Measurements from ENCODE around the gene MANBA. TPM values are rescaled to one million over a fixed set of nuclear protein-coding genes. Genes with fewer than 3 reads are reported as not detected.

The MANBA gene
- total and polyA plus RNA-seq, 2 of the 13 experiments (the other 11 are each of a cell fraction or from before 2014, with no cell fraction given): 11.7 to 33.3 TPM

DNA sequence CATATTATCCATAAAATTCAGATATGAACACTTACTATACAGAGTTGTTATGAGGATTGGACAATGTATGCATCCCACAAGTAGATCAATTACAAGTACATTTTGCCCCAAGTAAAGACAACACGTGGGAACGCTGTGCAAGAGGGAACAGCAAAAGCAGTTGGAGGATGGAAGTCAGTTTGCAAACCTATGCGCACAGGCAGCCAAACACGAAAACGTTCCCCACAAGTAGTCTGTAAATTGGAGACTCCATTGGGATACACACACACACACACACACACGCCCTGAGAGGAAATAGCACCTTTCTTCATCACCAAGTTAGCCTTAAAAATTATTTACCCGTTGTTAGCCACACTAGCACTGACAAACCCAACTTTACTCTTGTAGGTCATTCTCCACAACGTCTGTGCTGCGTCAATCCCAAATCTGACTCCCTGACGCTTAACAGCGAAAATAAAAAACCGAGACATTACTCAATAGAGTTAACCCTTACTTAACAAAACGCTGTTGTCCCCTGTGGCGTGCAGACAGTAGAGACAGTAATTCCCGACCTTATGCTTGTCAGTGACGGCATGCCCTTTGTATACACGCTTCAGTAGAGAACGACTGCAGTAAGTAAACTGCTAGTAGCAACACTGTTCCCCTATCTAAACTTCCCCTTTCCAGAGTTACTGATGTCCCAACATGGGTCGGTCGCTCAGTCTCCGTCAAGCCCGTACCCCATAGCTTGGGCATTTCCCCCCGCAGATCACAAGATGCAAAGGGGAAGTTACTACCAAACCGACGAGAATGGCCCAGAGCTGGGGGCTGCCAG is 730 bp downstream of the MANBA start:
- Histone ChIP-seq H2AFZ (ENCODE audit: low read length) (peak overlapping the region; percentile 66), H3K4me3 (replicated peaks in 1 of 3; ENCODE audit: insufficient read depth in 1 of 3, low read depth in 2 of 3, low read length in 3 of 3) (peak overlapping the region; percentile 84 to 95 (median 90)), H3K4me2 (ENCODE audit: low read depth, low read length) (peak overlapping the region; percentile 99), H3K27me3 (ENCODE audit: control insufficient read depth in 1 of 2, insufficient read depth in 2 of 2, low read length in 2 of 2) (no peaks in the 10 kb centered on the region; a peak in 1 of 5 replicates), H3K27ac (ENCODE audit: extremely low read length, insufficient read depth, low read length) (peak overlapping the region; percentile 69), H3K4me1 (ENCODE audit: insufficient read depth, low read length) (peaks cover 46% of the 10 kb centered on the region), H4K20me1 (ENCODE audit: insufficient read depth, low read length) (no peaks in the 10 kb centered on the region), H3K36me3 (replicated peaks in 1 of 2; ENCODE audit: control insufficient read depth in 1 of 2, insufficient read depth in 2 of 2, low read length in 2 of 2) (no peaks in the 10 kb centered on the region), H3K9ac (ENCODE audit: insufficient read depth, low read depth, low read length) (peak overlapping the region; percentile 70), H3K79me2 (ENCODE audit: insufficient read depth, low read length) (peaks cover 40% of the 10 kb centered on the region), H3K9me3 (ENCODE audit: low read length) (no peaks in the 10 kb centered on the region)
- BruUV-seq (replicated peaks): TSS peak; percentile 59
- DNase-seq (ENCODE audit: low spot score) (peak; percentile 32), ATAC-seq (peak; percentile 42), FAIRE-seq (peak; percentile 49)
- under 1% methylated on average over 22 of the region's 25 CpGs for WGBS (ENCODE audit: low lambda C conversion rate)
- in situ Hi-C loops (cut with HindIII; ENCODE audit: extremely low pct_ligation_motif_present, low pct_unique_long_range_greater_than_20kb): no loop called here
- CTCF ChIA-PET (ENCODE audit: low intra/inter-chr PET ratio, low total read pairs): no interaction called here
- POLR2A ChIA-PET: interaction anchor here (1.1 to 2.0 kb wide), 6 partner anchors 19 to 139 kb away, joined by 4 to 19 read pairs (median 5); partner anchors contain the start of gene UBE2D3
- intact Hi-C loops (cut with micrococcal nuclease; ENCODE audit: unreplicated experiment): loop anchor here (5.0 kb wide), 2 partner anchors 43 to 67 kb away; partner anchors contain the start of gene UBE2D3
- TF ChIP-seq, protein P1, sequence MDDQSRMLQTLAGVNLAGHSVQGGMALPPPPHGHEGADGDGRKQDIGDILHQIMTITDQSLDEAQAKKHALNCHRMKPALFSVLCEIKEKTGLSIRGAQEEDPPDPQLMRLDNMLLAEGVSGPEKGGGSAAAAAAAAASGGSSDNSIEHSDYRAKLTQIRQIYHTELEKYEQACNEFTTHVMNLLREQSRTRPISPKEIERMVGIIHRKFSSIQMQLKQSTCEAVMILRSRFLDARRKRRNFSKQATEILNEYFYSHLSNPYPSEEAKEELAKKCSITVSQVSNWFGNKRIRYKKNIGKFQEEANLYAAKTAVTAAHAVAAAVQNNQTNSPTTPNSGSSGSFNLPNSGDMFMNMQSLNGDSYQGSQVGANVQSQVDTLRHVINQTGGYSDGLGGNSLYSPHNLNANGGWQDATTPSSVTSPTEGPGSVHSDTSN (CRISPR knock-in tag; IDR thresholded peaks at IDR 0.05; ENCODE audit: borderline replicate concordance): 0 out of 2 replicates have a peak, but pooled peaks have one; percentile 33
- TF ChIP-seq ZNF652 (CRISPR knock-in tag; IDR thresholded peaks at IDR 0.05; ENCODE audit: borderline replicate concordance, low read depth): peak; percentile 93
- 0 out of 2 replicates have a peak, but pooled peaks have one; percentile 13 for TF ChIP-seq MED1 (CRISPR knock-in tag; IDR thresholded peaks at IDR 0.05)
- TF ChIP-seq ZFP90 (CRISPR knock-in tag; IDR thresholded peaks at IDR 0.05; ENCODE audit: borderline replicate concordance): 0 out of 2 replicates have a peak, but pooled peaks have one; percentile 1
- TF ChIP-seq HCFC1 (IDR thresholded peaks at IDR 0.05; ENCODE audit: low read depth, low read length): no peak
- TF ChIP-seq CEBPG (CRISPR knock-in tag; IDR thresholded peaks at IDR 0.05): peak; percentile 29; the same call in 1 of the 2 replicates
- 0 out of 2 replicates have a peak, but pooled peaks have one; percentile 7 for TF ChIP-seq CC2D1A (CRISPR knock-in tag; IDR thresholded peaks at IDR 0.05)
- TF ChIP-seq HNRNPUL1 (IDR thresholded peaks at IDR 0.05; ENCODE audit: low read depth, low read length): no peak
- TF ChIP-seq TFDP2 (CRISPR knock-in tag; IDR thresholded peaks at IDR 0.05): no peak
- 0 out of 2 replicates have a peak, but pooled peaks have one; percentile 14 for TF ChIP-seq SALL2 (CRISPR knock-in tag; IDR thresholded peaks at IDR 0.05)
- TF ChIP-seq, protein P2, sequence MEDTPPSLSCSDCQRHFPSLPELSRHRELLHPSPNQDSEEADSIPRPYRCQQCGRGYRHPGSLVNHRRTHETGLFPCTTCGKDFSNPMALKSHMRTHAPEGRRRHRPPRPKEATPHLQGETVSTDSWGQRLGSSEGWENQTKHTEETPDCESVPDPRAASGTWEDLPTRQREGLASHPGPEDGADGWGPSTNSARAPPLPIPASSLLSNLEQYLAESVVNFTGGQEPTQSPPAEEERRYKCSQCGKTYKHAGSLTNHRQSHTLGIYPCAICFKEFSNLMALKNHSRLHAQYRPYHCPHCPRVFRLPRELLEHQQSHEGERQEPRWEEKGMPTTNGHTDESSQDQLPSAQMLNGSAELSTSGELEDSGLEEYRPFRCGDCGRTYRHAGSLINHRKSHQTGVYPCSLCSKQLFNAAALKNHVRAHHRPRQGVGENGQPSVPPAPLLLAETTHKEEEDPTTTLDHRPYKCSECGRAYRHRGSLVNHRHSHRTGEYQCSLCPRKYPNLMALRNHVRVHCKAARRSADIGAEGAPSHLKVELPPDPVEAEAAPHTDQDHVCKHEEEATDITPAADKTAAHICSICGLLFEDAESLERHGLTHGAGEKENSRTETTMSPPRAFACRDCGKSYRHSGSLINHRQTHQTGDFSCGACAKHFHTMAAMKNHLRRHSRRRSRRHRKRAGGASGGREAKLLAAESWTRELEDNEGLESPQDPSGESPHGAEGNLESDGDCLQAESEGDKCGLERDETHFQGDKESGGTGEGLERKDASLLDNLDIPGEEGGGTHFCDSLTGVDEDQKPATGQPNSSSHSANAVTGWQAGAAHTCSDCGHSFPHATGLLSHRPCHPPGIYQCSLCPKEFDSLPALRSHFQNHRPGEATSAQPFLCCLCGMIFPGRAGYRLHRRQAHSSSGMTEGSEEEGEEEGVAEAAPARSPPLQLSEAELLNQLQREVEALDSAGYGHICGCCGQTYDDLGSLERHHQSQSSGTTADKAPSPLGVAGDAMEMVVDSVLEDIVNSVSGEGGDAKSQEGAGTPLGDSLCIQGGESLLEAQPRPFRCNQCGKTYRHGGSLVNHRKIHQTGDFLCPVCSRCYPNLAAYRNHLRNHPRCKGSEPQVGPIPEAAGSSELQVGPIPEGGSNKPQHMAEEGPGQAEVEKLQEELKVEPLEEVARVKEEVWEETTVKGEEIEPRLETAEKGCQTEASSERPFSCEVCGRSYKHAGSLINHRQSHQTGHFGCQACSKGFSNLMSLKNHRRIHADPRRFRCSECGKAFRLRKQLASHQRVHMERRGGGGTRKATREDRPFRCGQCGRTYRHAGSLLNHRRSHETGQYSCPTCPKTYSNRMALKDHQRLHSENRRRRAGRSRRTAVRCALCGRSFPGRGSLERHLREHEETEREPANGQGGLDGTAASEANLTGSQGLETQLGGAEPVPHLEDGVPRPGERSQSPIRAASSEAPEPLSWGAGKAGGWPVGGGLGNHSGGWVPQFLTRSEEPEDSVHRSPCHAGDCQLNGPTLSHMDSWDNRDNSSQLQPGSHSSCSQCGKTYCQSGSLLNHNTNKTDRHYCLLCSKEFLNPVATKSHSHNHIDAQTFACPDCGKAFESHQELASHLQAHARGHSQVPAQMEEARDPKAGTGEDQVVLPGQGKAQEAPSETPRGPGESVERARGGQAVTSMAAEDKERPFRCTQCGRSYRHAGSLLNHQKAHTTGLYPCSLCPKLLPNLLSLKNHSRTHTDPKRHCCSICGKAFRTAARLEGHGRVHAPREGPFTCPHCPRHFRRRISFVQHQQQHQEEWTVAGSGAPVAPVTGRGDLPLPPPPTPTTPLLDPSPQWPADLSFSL (CRISPR knock-in tag; IDR thresholded peaks at IDR 0.05): peak; percentile 55
- peak; percentile 47; the same call in 1 of the 2 replicates for TF ChIP-seq ZMYM3 (CRISPR knock-in tag; IDR thresholded peaks at IDR 0.05)
- TF ChIP-seq TP53 (CRISPR knock-in tag; conservative IDR thresholded peaks at IDR 0.05): 0 out of 2 replicates have a peak, but pooled peaks have one; percentile 18
- 0 out of 2 replicates have a peak, but pooled peaks have one; percentile 28 for TF ChIP-seq ZNF230 (CRISPR knock-in tag; IDR thresholded peaks at IDR 0.05)
- no peak for TF ChIP-seq RARG (CRISPR knock-in tag; IDR thresholded peaks at IDR 0.05; ENCODE audit: low read depth)
